ENCODE data around the gene PHLPP1. TPM values are rescaled to one million over a fixed set of nuclear protein-coding genes. Genes with fewer than 3 reads are reported as not detected.

Gene PHLPP1
- total and polyA plus RNA-seq, 2 experiments from 2014 or later: 15.7 to 73.6 TPM

GRCh38 chr18:62919109-62919838, 203.9 kb downstream of the PHLPP1 start (continued):
- TF ChIP-seq REST (IDR thresholded peaks at IDR 0.05; ENCODE audit: unreplicated experiment) (no peak), STAT1 (IDR thresholded peaks at IDR 0.05; ENCODE audit: unreplicated experiment) (no peak), CTCF (conservative IDR thresholded peaks at IDR 0.05; ENCODE audit: low read depth in 2 of 2) (no peak), ZNF331 (CRISPR knock-in tag; IDR thresholded peaks at IDR 0.05; ENCODE audit: low read depth) (no peak), EZH2phosphoT487 (IDR thresholded peaks at IDR 0.05; ENCODE audit: unreplicated experiment) (no peak), EZH2 (IDR thresholded peaks at IDR 0.05; ENCODE audit: low read depth, unreplicated experiment) (no peak), POLR2AphosphoS5 (IDR thresholded peaks at IDR 0.05; ENCODE audit: low read depth) (no peak)

- no peak overlapping the region for H3K4me3 ChIP-seq
- no peak overlapping the region for H3K4me3 Mint-ChIP-seq
- H3K27ac ChIP-seq (ENCODE audit: low read depth): no peak overlapping the region
- no peaks in the 10 kb centered on the region for H3K27me3 ChIP-seq (ENCODE audit: insufficient read depth)
- no peak overlapping the region for H3K4me2 ChIP-seq
- H3K4me1 ChIP-seq (ENCODE audit: insufficient read depth): no peaks in the 10 kb centered on the region
- H3F3A ChIP-seq (replicated peaks; ENCODE audit: low read depth): no peaks in the 10 kb centered on the region
- H3K9me3 Mint-ChIP-seq: peaks cover 1% of the 10 kb centered on the region; the same call in 2 of the 3 replicates
- no peaks in the 10 kb centered on the region; the same call in 2 of the 3 replicates for H3K4me1 Mint-ChIP-seq
- no peak for ATAC-seq
- DNase-seq (ENCODE audit: low spot score): no peak
- peaks cover 74% of the 10 kb centered on the region for H3K36me3 Mint-ChIP-seq (ENCODE audit: low read depth)
- no peak overlapping the region for H3K27ac Mint-ChIP-seq
- no peaks in the 10 kb centered on the region for H3K9me2 ChIP-seq (ENCODE audit: insufficient read depth)
- H2AFZ ChIP-seq: no peak overlapping the region
- peaks cover 5% of the 10 kb centered on the region for H3K27me3 Mint-ChIP-seq (ENCODE audit: insufficient read depth, low read depth, poor library complexity)
- H3K79me2 ChIP-seq (replicated peaks; ENCODE audit: insufficient read depth): peaks cover 3% of the 10 kb centered on the region
- H3K36me3 ChIP-seq (ENCODE audit: insufficient read depth): peaks cover 2% of the 10 kb centered on the region; the same call in 1 of the 2 replicates
- no peaks in the 10 kb centered on the region for H4K20me1 ChIP-seq (replicated peaks; ENCODE audit: insufficient read depth)
- TF ChIP-seq JUNB (IDR thresholded peaks at IDR 0.05; ENCODE audit: unreplicated experiment) (no peak), EZH2 (IDR thresholded peaks at IDR 0.05; ENCODE audit: low read depth, unreplicated experiment) (no peak), EZH2phosphoT487 (IDR thresholded peaks at IDR 0.05; ENCODE audit: unreplicated experiment) (no peak), ZNF331 (CRISPR knock-in tag; IDR thresholded peaks at IDR 0.05; ENCODE audit: low read depth) (no peak), NANOG (IDR thresholded peaks at IDR 0.05; ENCODE audit: borderline replicate concordance) (no peak), ZNF462 (CRISPR knock-in tag; IDR thresholded peaks at IDR 0.05) (no peak), CREB1 (CRISPR knock-in tag; IDR thresholded peaks at IDR 0.05; ENCODE audit: low read depth) (no peak)
Observed at GRCh38 chr18:62925031-62925688, 209.8 kb downstream of the PHLPP1 start.
